RWPE1 (cell line): ENCODE results near the gene NBEA.

Source experiments
- CTCF ChIA-PET: fragments of 350-600 bp; sonication (Branson Sonifier 250); formaldehyde crosslinking; extraction: SDS; loops from one replicate; lab custom pipeline; 2021; lab: Yijun Ruan, JAX
- POLR2A ChIA-PET: fragments of 400-600 bp; formaldehyde crosslinking; extraction: SDS; loops from one replicate; lab custom pipeline; 2020; ENCODE audit warnings: antibody characterized with exemption; ENCODE audit not compliant: low non-redundant PET; lab: Yijun Ruan, JAX
- DNase-seq: peaks from one replicate; pipeline ENCODE4 v3.0.0; 2012; ENCODE audit warnings: low spot score
- H3K27ac ChIP-seq: fragments of 450-650 bp; 2 replicates; pipeline ENCODE4 v1.5.1; 2017
- CTCF ChIP-seq: fragments of 450-650 bp; conservative IDR thresholded peaks from 2 replicates; pipeline ENCODE4 v1.5.1; 2017; ENCODE audit warnings: low read depth, mild to moderate bottlenecking

The NBEA gene

GRCh38 chr13:35146686-35147085 lies 204.6 kb downstream of the NBEA start:
- CTCF ChIA-PET = no interaction called here

DNA sequence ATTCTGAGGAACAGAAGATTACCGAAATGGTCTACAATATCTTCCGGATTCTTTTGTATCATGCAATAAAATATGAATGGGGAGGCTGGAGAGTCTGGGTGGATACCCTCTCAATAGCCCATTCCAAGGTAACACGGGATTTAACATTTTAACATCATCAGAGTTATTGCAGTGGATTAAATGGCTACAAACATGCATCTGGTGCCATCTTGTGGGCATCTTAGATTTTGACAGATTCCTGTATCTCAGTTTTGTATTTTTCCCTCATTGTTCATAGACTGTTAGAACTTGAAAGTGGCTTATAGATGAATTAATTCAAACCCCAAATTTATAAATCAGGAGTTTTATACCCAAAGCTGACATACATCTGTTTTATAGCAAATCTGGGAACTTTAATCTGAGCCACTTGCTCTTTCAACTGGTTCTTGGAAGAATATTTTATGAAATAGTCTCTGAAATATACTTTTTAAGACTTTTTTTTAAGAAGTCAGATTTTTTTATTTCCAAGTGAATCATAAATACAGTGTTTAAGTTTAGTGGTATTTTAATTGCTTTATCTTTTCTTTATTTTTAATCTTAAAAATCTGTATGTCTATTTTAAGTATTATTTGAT lies 215.2 kb downstream of the NBEA start:
- peak; percentile 75 for TF ChIP-seq CTCF
- ChIA-PET CTCF (interaction anchor here (0.7 kb wide), 1 partner anchor 224 kb away, joined by 3 read pairs; no protein-coding TSS in a partner anchor), POLR2A (no interaction called here)
- peak; percentile 38 for DNase-seq
- H3K27ac ChIP-seq = no peak overlapping the region

More at GRCh38 chr13:35146686-35147085, 204.6 kb downstream of the NBEA start:
- H3K27ac ChIP-seq = no peak overlapping the region
- DNase-seq = no peak
- no peak for TF ChIP-seq CTCF
- POLR2A ChIA-PET = no interaction called here

DNA sequence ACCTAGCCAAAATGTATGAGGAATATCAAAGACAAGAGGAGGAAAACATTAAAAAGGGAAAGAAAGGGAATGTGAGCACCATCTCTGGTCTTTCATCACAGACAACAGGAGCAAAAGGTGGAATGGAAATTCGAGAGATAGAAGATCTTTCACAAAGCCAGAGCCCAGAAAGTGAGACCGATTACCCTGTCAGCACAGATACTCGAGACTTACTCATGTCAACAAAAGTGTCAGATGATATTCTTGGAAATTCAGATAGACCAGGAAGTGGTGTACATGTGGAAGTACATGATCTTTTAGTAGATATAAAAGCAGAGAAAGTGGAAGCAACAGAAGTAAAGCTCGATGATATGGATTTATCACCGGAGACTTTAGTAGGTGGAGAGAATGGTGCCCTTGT lies 217.0 kb downstream of the NBEA start:
- ChIA-PET POLR2A (no interaction called here), CTCF (interaction anchor here (0.6 kb wide), 1 partner anchor 778 kb away, joined by 3 read pairs; no protein-coding TSS in a partner anchor)
- TF ChIP-seq CTCF = no peak
- DNase-seq = no peak
- H3K27ac ChIP-seq = no peak overlapping the region

DNA sequence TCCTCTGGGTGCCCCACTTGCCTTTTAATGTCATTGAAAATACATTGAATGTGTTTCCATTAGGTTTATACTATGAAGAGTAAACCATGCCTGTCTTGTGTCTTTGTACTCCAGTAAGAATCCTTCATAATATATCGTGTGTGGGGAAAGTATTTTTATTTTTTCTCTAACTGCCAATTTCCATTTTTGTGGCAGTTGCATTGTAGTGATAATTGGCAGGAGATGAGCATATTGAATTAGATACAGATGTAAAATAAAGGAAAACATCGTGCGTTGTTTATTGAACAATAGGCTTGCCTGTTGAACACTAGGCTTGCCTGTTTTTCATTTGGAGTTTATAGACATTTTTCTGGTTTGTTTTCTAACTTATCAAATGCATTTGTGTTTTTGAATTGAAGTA lies 218.8 kb downstream of the NBEA start:
- POLR2A ChIA-PET = no interaction called here
- TF ChIP-seq CTCF = no peak
- DNase-seq = no peak
- H3K27ac ChIP-seq = no peak overlapping the region
- CTCF ChIA-PET = no interaction called here

DNA sequence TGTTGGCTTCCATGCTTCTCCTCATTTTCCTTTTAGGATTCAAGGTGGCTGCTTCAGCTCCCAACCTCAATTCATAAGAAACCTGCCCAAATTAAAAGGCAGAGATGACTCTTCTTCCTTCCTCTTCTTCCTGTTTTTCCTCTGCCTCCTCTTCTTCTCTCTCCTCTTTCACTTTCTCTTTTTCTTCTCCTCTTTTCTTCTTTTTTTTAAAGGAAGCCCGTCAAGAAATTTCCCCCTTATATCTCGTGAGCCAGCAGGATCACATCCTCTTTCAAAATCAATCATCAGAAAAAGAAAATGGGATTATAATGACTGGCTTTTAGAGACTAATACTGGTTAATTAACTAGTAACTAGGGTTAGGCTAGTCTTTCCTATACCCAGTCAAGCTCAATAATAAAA lies 220.3 kb downstream of the NBEA start:
- no peak for DNase-seq
- H3K27ac ChIP-seq = no peak overlapping the region
- ChIA-PET CTCF (interaction anchor here (0.6 kb wide), 1 partner anchor 1363 kb away, joined by 4 read pairs; no protein-coding TSS in a partner anchor), POLR2A (no interaction called here)
- no peak for TF ChIP-seq CTCF

DNA sequence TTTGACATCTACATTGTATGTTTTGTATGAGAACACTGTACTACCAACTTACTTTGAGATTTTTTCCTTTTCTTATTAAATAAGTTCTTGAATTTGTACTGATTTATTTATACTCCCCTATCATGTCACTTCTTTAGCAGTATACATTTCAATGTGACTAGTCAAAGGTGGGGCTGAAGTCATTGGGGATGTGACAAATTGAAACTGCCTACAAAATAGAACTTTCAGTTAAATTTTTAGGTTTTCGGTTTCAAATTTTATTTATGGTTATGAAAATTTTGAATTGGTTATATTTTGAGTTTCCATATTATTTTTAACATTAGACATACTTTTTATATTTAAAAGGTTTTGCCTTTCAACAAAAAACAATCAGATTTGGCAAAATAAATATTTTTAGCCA lies 221.6 kb downstream of the NBEA start:
- H3K27ac ChIP-seq = no peak overlapping the region
- TF ChIP-seq CTCF = no peak
- ChIA-PET CTCF (interaction anchor here (0.7 to 1.7 kb wide), 5 partner anchors 21 to 1481 kb away, joined by 3 to 5 read pairs (median 3); no protein-coding TSS in a partner anchor), POLR2A (no interaction called here)
- no peak for DNase-seq
